K562 (cell line): ENCODE results near the gene CELF4. TPM values are rescaled to one million over a fixed set of nuclear protein-coding genes. Genes with fewer than 3 reads are reported as not detected.

Experiments used
- ATF7 ChIP-seq: fragments of 450-650 bp; IDR thresholded peaks from 2 replicates; pipeline ENCODE4 v1.7.1; 2014; ENCODE audit warnings: mild to moderate bottlenecking, moderate library complexity
- ESRRB ChIP-seq: fragments of 250-450 bp; sonication (Bioruptor Pico); IDR thresholded peaks from 2 replicates; pipeline ENCODE4 v1.5.0; 2020; ENCODE audit warnings: mild to moderate bottlenecking, moderate library complexity, borderline replicate concordance
- GABPB2 ChIP-seq: fragments of 250-450 bp; sonication (Bioruptor Pico); conservative IDR thresholded peaks from 2 replicates; pipeline ENCODE4 v1.5.1; 2021; ENCODE audit warnings: mild to moderate bottlenecking
- HEY1 ChIP-seq: fragments of 250-450 bp; sonication (Bioruptor Pico); IDR thresholded peaks from 2 replicates; pipeline ENCODE4 v1.5.0; 2020; ENCODE audit warnings: mild to moderate bottlenecking, moderate library complexity, borderline replicate concordance
- KAT2B ChIP-seq: IDR thresholded peaks from one replicate; pipeline ENCODE4 v1.6.1; 2012; ENCODE audit warnings: low read depth, mild to moderate bottlenecking, control low read depth, inconsistent platforms, low read length, moderate library complexity
- KHSRP ChIP-seq: fragments of 450-650 bp; IDR thresholded peaks from 2 replicates; pipeline ENCODE4 v1.6.1; 2017
- L3MBTL2 ChIP-seq: fragments of 450-650 bp; IDR thresholded peaks from 2 replicates; pipeline ENCODE4 v1.6.1; 2016; ENCODE audit warnings: mild to moderate bottlenecking, moderate library complexity
- PATZ1 ChIP-seq: fragments of 250-450 bp; sonication (Bioruptor Pico); IDR thresholded peaks from 2 replicates; pipeline ENCODE4 v1.5.0; 2020; ENCODE audit warnings: mild to moderate bottlenecking, borderline replicate concordance
- PML ChIP-seq: IDR thresholded peaks from 2 replicates; pipeline ENCODE4 v1.6.1; 2012; ENCODE audit warnings: low read length, inconsistent platforms
- SREBF1 ChIP-seq: fragments of 150-350 bp; IDR thresholded peaks from 2 replicates; pipeline ENCODE4 v1.6.1; 2014; ENCODE audit warnings: antibody characterized with exemption, low read depth, low read length, borderline replicate concordance
- TARDBP ChIP-seq: fragments of 450-650 bp; IDR thresholded peaks from 2 replicates; pipeline ENCODE4 v1.6.1; 2016
- YY1 ChIP-seq, 3 experiments: IDR thresholded peaks; 2 replicates each; pipeline ENCODE4 v1.6.1; 2011; ENCODE audit warnings: low read length in 2 of 3, mild to moderate bottlenecking in 2 of 3, moderate library complexity in 2 of 3, borderline replicate concordance in 1 of 3, control low read depth in 1 of 3, low read depth in 1 of 3; ENCODE audit not compliant: insufficient read depth in 3 of 3, insufficient replicate concordance in 2 of 3, control insufficient read depth in 1 of 3, insufficient read length in 1 of 3; ENCODE audit errors: extremely low read depth in 1 of 3
- ZBTB8A ChIP-seq: fragments of 450-650 bp; IDR thresholded peaks from 2 replicates; pipeline ENCODE4 v1.6.1; 2018; ENCODE audit warnings: mild to moderate bottlenecking, moderate library complexity; ENCODE audit not compliant: partially characterized antibody
- ZNF133 ChIP-seq: fragments of 250-450 bp; sonication (Bioruptor Pico); IDR thresholded peaks from 2 replicates; pipeline ENCODE4 v1.4.0; 2020; ENCODE audit warnings: mild to moderate bottlenecking
- ZNF561 ChIP-seq: fragments of 450-650 bp; formaldehyde crosslinking; conservative IDR thresholded peaks from 2 replicates; pipeline ENCODE4 v1.4.0; 2020; ENCODE audit warnings: mild to moderate bottlenecking, moderate library complexity
- ZNF717 ChIP-seq: fragments of 250-450 bp; sonication (Bioruptor Pico); IDR thresholded peaks from 2 replicates; pipeline ENCODE4 v1.5.0; 2021
- ZNF740 ChIP-seq, 3 experiments: fragments of 200-800 bp in 1 of 3; sonication (Bioruptor generic) in 1 of 3; sonication (generic) in 1 of 3; formaldehyde crosslinking in 1 of 3; IDR thresholded peaks; 2 replicates each; pipeline versions ENCODE4 v1.6.1 to v1.8.0; 2016 to 2022; ENCODE audit warnings: mild to moderate bottlenecking in 2 of 3, missing compliant biosample characterization in 2 of 3, missing genetic modification characterization in 2 of 3, missing genetic modification reagents in 1 of 3
- polyA plus RNA-seq, 8 experiments: library from polyadenylated mRNA; depleted of rRNA in 4 of 8; stranded (reverse) in 5 of 8; unstranded in 3 of 8; fragments of >200 nt; fragmentation: Nextera tagmentation in 2 of 8; fragmentation: Illumina TruSeq in 1 of 8; extraction: Ambion mirVana in 2 of 8; extraction: Trizol in 1 of 8; gene quantifications; 2 replicates each; pipeline versions ENCODE4 v1.2.1 to v1.2.3, GENCODE V29; 2011 to 2014; ENCODE audit warnings: inconsistent platforms in 1 of 8, missing spikeins in 1 of 8
- total RNA-seq, 7 experiments: library from RNA; depleted of rRNA in 6 of 7; stranded (reverse); fragments of >200 nt in 6 of 7; fragmentation: Illumina TruSeq in 2 of 7; extraction: Trizol in 2 of 7; gene quantifications; 2 replicates each; pipeline versions ENCODE4 v1.2.1 to v1.2.3, GENCODE V29; 2011 to 2021; ENCODE audit warnings: low replicate concordance in 1 of 7
- TF ChIP-seq, protein P1 (sequence below): fragments of 250-450 bp; sonication (Bioruptor Pico); IDR thresholded peaks from 2 replicates; pipeline ENCODE4 v1.8.0; 2021; ENCODE audit warnings: mild to moderate bottlenecking, moderate library complexity
- TF ChIP-seq, protein P2 (sequence below): IDR thresholded peaks from 2 replicates; pipeline ENCODE4 v1.6.1; 2016; ENCODE audit warnings: missing genetic modification characterization, missing compliant biosample characterization
- TF ChIP-seq, protein P3 (sequence below), 2 experiments: fragments of 450-650 bp in 1 of 2; sonication (generic) in 1 of 2; formaldehyde crosslinking in 1 of 2; IDR thresholded peaks in 1 of 2; conservative IDR thresholded peaks in 1 of 2; 2 replicates each; pipeline versions ENCODE4 v1.6.1 to v1.8.1; 2016 to 2023; ENCODE audit warnings: mild to moderate bottlenecking in 2 of 2, moderate library complexity in 2 of 2, inconsistent platforms in 1 of 2, missing genetic modification reagents in 1 of 2

Gene CELF4
- total and polyA plus RNA-seq, 9 of the 15 experiments (the other 6 are each of a cell fraction or from before 2014, with no cell fraction given), result 0.04 to 0.24 (median 0.07) TPM; not detected in 3

DNA sequence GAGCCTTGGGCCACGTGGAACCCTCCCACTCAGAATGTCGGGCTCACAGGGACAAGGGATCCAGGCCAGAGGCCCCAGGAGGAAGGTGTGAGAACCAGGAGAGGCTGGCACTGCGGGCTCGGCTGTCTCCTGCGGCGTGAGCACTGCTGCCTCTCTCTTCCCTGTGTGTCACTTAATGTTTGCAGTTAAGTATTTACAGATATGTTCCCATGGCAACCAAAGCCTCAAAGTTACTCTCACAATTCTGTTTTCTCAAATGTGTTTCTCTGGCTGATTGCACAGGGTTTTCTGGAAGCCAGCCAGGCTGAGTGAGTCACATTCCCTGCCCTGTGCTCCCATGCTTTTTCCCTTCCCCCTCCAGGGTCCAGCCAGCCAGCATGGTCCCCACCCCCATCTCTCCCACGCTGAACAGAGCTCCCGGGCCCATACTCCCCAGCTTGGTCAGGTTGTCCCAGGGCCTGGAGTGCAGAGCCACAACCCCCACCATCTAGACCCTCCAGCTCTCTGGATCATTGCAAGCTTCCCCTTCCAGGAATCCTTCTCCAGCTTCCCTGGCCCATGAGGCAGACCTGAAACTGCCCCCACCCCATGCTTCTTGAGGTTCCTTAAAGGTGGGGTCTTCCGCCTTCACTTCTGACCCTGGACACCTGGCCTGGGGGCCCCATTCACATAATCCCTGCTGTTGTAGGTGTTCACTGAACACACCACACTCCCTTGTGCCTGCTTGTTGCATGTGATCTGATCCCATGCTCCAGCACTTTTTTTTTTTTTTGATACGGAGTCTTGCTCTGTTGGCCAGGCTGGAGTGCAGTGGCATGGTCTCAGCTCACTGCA lies 265.9 kb downstream of the CELF4 start (continued):
- TF ChIP-seq PATZ1, result no peak
- no peak for TF ChIP-seq PML
- TF ChIP-seq YY1 (IDR thresholded peaks at IDR 0.05; ENCODE audit: borderline replicate concordance in 1 of 3, control insufficient read depth in 1 of 3, extremely low read depth in 1 of 3, insufficient read depth in 3 of 3, insufficient read length in 1 of 3, insufficient replicate concordance in 2 of 3, low read depth in 1 of 3, low read length in 2 of 3), result no peak
- TF ChIP-seq, protein P1, sequence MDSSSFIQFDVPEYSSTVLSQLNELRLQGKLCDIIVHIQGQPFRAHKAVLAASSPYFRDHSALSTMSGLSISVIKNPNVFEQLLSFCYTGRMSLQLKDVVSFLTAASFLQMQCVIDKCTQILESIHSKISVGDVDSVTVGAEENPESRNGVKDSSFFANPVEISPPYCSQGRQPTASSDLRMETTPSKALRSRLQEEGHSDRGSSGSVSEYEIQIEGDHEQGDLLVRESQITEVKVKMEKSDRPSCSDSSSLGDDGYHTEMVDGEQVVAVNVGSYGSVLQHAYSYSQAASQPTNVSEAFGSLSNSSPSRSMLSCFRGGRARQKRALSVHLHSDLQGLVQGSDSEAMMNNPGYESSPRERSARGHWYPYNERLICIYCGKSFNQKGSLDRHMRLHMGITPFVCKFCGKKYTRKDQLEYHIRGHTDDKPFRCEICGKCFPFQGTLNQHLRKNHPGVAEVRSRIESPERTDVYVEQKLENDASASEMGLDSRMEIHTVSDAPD (CRISPR knock-in tag), result no peak
- no peak for TF ChIP-seq HEY1
- TF ChIP-seq ZNF717 (CRISPR knock-in tag), result no peak
- TF ChIP-seq, protein P2, sequence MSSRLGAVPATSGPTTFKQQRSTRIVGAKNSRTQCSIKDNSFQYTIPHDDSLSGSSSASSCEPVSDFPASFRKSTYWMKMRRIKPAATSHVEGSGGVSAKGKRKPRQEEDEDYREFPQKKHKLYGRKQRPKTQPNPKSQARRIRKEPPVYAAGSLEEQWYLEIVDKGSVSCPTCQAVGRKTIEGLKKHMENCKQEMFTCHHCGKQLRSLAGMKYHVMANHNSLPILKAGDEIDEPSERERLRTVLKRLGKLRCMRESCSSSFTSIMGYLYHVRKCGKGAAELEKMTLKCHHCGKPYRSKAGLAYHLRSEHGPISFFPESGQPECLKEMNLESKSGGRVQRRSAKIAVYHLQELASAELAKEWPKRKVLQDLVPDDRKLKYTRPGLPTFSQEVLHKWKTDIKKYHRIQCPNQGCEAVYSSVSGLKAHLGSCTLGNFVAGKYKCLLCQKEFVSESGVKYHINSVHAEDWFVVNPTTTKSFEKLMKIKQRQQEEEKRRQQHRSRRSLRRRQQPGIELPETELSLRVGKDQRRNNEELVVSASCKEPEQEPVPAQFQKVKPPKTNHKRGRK (tag), result no peak
- TF ChIP-seq, protein P3, sequence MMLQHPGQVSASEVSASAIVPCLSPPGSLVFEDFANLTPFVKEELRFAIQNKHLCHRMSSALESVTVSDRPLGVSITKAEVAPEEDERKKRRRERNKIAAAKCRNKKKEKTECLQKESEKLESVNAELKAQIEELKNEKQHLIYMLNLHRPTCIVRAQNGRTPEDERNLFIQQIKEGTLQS (IDR thresholded peaks at IDR 0.05), result peak; percentile 82
- TF ChIP-seq, protein P3 (CRISPR knock-in tag; conservative IDR thresholded peaks at IDR 0.05), result no peak
- no peak for TF ChIP-seq GABPB2 (CRISPR knock-in tag)
- no peak for TF ChIP-seq ZNF740 (CRISPR knock-in tag; IDR thresholded peaks at IDR 0.05)
- no peak for TF ChIP-seq ZNF740 (tag; IDR thresholded peaks at IDR 0.05)
- TF ChIP-seq KAT2B, result no peak
- TF ChIP-seq L3MBTL2, result peak; percentile 37
- TF ChIP-seq ESRRB, result no peak
- TF ChIP-seq ZNF133 (CRISPR knock-in tag), result no peak
- no peak for TF ChIP-seq TARDBP
- TF ChIP-seq ZNF561 (CRISPR knock-in tag), result no peak
- TF ChIP-seq ZBTB8A, result no peak
- TF ChIP-seq SREBF1, result no peak
- no peak for TF ChIP-seq KHSRP
- TF ChIP-seq ATF7, result peak; percentile 61
